PC-3 (cell line): ENCODE data around the gene TMEM207.

Source experiments
- EZH2 ChIP-seq: fragments of 300-600 bp; sonication (generic); IDR thresholded peaks from one replicate; pipeline ENCODE4 v1.6.1; 2017; ENCODE audit warnings: antibody characterized with exemption, mild to moderate bottlenecking, low read length; ENCODE audit not compliant: unreplicated experiment
- TF ChIP-seq, protein P1 (sequence below): fragments of 300-600 bp; sonication (generic); conservative IDR thresholded peaks from 2 replicates; pipeline ENCODE4 v1.5.1; 2017; ENCODE audit warnings: antibody characterized with exemption, low read depth, mild to moderate bottlenecking, low read length

GRCh38 chr3:190446573-190447279, 3.0 kb downstream of the TMEM207 start:
- TF ChIP-seq, protein P1, sequence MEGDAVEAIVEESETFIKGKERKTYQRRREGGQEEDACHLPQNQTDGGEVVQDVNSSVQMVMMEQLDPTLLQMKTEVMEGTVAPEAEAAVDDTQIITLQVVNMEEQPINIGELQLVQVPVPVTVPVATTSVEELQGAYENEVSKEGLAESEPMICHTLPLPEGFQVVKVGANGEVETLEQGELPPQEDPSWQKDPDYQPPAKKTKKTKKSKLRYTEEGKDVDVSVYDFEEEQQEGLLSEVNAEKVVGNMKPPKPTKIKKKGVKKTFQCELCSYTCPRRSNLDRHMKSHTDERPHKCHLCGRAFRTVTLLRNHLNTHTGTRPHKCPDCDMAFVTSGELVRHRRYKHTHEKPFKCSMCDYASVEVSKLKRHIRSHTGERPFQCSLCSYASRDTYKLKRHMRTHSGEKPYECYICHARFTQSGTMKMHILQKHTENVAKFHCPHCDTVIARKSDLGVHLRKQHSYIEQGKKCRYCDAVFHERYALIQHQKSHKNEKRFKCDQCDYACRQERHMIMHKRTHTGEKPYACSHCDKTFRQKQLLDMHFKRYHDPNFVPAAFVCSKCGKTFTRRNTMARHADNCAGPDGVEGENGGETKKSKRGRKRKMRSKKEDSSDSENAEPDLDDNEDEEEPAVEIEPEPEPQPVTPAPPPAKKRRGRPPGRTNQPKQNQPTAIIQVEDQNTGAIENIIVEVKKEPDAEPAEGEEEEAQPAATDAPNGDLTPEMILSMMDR = no peak
- TF ChIP-seq EZH2 = no peak
